Measurements from ENCODE around the gene SLC28A3. TPM values are rescaled to one million over a fixed set of nuclear protein-coding genes. Genes with fewer than 3 reads are reported as not detected.

Gene SLC28A3
- total and polyA plus RNA-seq, 7 donors, result 0.23 to 2.4 TPM; not detected in 5

DNA sequence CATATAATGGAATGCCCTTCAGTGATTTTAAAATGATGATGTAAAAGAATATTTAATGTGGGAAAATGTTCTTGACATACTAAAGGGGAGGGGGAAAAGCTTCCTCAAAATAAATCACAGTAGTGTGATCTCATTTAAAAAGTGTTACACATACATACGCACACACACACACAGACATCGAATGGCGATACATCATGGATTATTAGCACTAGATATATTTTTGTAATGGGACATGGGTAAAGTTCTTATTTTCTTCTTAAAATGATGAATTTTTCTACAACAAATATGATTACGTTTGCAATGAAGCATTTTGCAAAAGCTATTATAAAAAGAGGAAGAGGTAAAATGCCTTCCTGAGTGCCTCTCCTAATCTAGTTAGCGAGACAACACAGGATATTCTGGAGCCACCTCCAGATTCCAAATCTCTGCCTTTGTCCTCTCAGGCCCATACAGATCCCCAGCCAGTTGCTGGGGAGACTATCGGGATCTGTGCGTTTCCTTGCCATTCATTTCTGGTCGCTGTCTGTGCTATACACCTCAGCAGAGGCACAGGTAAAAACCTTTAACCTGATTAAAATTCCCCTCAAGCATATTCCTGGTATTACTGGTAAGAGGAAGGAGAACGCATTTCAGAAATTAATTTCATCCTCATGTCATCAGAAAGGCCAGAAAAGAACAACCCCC is 69.6 kb downstream of the SLC28A3 start:
- WGBS, 2 donors, result 44 to 72% methylated on average over 9 of the region's 9 CpGs
- Histone ChIP-seq H3K27me3 (peaks cover 0 to 14% (median 0%) of the 10 kb centered on the region in 3 donors), H3K4me3 (peak overlapping the region in 1 of 4 donors; percentile 12), H3K36me3 (no peaks in the 10 kb centered on the region), H3K27ac (no peak overlapping the region), H3K4me1 (peaks cover 0 to 8% (median 0%) of the 10 kb centered on the region in 4 donors), H3K9me3 (no peaks in the 10 kb centered on the region)
- TF ChIP-seq EP300 (IDR thresholded peaks at IDR 0.05), result no peak
- no peak for TF ChIP-seq POLR2A (IDR thresholded peaks at IDR 0.05)
- TF ChIP-seq, protein P1, sequence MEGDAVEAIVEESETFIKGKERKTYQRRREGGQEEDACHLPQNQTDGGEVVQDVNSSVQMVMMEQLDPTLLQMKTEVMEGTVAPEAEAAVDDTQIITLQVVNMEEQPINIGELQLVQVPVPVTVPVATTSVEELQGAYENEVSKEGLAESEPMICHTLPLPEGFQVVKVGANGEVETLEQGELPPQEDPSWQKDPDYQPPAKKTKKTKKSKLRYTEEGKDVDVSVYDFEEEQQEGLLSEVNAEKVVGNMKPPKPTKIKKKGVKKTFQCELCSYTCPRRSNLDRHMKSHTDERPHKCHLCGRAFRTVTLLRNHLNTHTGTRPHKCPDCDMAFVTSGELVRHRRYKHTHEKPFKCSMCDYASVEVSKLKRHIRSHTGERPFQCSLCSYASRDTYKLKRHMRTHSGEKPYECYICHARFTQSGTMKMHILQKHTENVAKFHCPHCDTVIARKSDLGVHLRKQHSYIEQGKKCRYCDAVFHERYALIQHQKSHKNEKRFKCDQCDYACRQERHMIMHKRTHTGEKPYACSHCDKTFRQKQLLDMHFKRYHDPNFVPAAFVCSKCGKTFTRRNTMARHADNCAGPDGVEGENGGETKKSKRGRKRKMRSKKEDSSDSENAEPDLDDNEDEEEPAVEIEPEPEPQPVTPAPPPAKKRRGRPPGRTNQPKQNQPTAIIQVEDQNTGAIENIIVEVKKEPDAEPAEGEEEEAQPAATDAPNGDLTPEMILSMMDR (IDR thresholded peaks at IDR 0.05), result no peak
- no peak for TF ChIP-seq POLR2AphosphoS5 (IDR thresholded peaks at IDR 0.05)
- no peak for DNase-seq
- intact Hi-C loops (cut with DNase I), result no loop called here

DNA sequence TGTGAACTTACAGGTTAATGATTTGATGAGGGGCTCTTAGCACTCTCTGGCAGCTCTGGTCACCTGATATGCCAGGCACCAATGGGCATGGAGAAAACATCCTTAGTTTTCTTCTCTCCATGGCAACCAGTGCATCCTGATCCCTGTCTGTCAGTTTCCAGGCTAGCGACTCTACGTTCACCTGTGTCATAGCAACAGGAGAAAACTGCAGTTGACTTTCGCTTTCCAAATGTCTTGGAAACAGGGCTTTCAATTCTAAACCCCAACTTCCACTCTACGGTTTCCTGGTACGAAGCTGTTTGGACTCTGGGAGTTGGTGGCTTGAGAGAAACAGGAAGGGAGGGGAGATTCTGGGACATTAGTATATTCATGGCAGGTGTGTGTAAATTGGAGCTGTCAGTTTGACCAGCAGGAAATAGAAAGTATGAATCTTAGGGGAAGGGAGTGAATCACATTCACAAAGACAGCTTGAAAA is 74.4 kb downstream of the SLC28A3 start:
- peaks cover 0 to 2% (median 0%) of the 10 kb centered on the region in 4 donors for H3K9me3 ChIP-seq
- no peak overlapping the region for H3K4me3 ChIP-seq
- no peak for TF ChIP-seq POLR2AphosphoS5 (IDR thresholded peaks at IDR 0.05)
- TF ChIP-seq POLR2A (IDR thresholded peaks at IDR 0.05), result no peak
- no peak for TF ChIP-seq EP300 (IDR thresholded peaks at IDR 0.05)
- TF ChIP-seq, protein P1 (IDR thresholded peaks at IDR 0.05), result no peak
- H3K27me3 ChIP-seq, result peaks cover 0 to 14% (median 0%) of the 10 kb centered on the region in 3 donors
- DNase-seq, result no peak
- no peak overlapping the region for H3K27ac ChIP-seq
- WGBS, 2 donors, result 3 to 23% methylated on average over 5 of the region's 5 CpGs
- intact Hi-C loops (cut with DNase I), result no loop called here
- peaks cover 0 to 1% (median 0%) of the 10 kb centered on the region in 4 donors for H3K4me1 ChIP-seq
- H3K36me3 ChIP-seq, result no peaks in the 10 kb centered on the region

DNA sequence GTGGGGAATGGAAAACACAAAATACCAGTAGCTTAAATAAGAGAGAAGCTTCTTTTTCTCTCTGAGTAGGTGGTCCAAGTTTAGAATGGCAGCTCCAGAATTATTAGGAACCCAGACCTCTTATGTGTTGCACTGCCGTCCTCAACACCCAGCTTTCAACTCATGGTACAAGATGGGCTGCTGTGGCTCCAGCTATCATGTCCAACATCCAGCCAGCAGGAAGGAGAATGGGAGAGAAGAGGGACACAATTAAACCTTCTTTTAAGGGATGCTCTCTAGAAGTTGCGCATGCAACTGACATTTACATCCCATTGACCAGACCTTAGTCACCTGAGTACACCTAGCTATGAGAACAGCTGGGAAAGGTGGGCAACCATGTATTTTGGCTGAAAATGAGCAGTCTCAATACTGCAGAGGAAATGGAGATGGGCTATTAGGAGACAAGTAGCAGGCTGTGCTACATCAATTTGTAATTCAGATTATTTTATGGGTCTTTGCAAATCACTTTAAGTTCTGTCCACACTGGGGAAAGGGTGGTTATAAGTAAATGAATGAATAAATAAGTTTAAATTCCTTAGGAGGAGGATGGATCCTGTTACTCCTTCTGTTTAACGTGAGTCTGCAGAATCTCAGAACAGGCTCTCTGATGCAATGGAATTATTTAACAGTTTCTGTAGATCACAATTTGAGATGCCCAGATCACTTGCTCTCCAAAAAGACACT is 76.1 kb downstream of the SLC28A3 start:
- Histone ChIP-seq H3K36me3 (no peaks in the 10 kb centered on the region), H3K9me3 (peaks cover 0 to 2% (median 0%) of the 10 kb centered on the region in 4 donors), H3K4me3 (no peak overlapping the region), H3K4me1 (no peaks in the 10 kb centered on the region), H3K27ac (no peak overlapping the region), H3K27me3 (peaks cover 0 to 10% (median 0%) of the 10 kb centered on the region in 3 donors)
- 78 to 90% methylated on average over 3 of the region's 3 CpGs for WGBS, 2 donors
- TF ChIP-seq, protein P1 (IDR thresholded peaks at IDR 0.05), result no peak
- TF ChIP-seq POLR2AphosphoS5 (IDR thresholded peaks at IDR 0.05), result no peak
- no peak for TF ChIP-seq EP300 (IDR thresholded peaks at IDR 0.05)
- no peak for TF ChIP-seq POLR2A (IDR thresholded peaks at IDR 0.05)
- no peak for DNase-seq
- intact Hi-C loops (cut with DNase I), result no loop called here

DNA sequence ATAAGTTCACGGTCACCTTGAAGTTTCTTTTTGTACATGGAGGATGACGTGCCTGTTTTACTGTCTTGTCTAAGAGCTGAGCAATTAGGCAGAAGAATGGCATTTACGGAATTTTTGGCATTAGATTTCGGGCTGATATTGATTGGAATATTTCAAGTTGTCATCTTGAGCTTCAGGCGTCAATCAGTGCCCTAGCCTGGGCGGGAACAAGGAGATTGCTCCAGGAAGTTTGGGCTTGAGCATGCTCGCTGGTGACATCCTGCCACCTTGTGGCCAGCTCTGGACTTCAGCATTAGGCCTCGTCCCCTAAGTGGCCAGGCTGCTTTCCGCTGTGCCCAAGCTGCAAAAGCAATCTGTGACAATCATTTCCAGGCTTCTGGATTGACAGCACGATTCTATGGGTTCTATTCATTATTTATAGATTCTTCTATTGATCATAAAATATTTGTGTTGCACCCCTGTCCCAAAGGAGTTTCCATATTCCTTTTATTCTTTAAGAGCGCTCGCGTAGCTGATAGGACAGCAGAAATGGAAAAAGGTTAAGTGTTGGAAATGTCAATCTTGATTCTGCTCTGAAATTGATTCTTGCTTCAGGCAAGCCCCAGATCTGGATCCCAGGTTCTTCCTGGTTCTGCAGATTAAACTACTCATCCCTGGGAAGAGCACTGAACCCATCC is 79.3 kb downstream of the SLC28A3 start:
- intact Hi-C loops (cut with DNase I), result loop anchor here (1.0 kb wide), 2 partner anchors 323 to 340 kb away; partner anchors contain the start of gene KIF27
- Histone ChIP-seq H3K4me3 (peak overlapping the region; percentile 3 to 42 (median 34)), H3K27me3 (peaks cover 0 to 10% (median 0%) of the 10 kb centered on the region in 3 donors), H3K36me3 (no peaks in the 10 kb centered on the region), H3K4me1 (no peaks in the 10 kb centered on the region), H3K27ac (no peak overlapping the region), H3K9me3 (peaks cover 0 to 2% (median 0%) of the 10 kb centered on the region in 4 donors)
- peak; percentile 86 for DNase-seq
- TF ChIP-seq, protein P1 (IDR thresholded peaks at IDR 0.05), result peak; percentile 68 to 90 (median 85)
- no peak for TF ChIP-seq EP300 (IDR thresholded peaks at IDR 0.05)
- WGBS, 2 donors, result 35 to 37% methylated on average over 13 of the region's 13 CpGs
